ENCODE data around the gene SLC2A6.
A peak's percentile ranks its signal among the peaks of the same experiment; 100 is the strongest.

SLC2A6 gene

GRCh38 chr9:133478851-133479711 is at the start of gene SLC2A6:
SLC2A6 (minus strand) TSS chr9:133479099; CDS start chr9:133479059, 40 bp downstream.
- DNase-seq: peak; percentile 39

GRCh38 chr9:133528001-133528875 is 49.3 kb upstream of the SLC2A6 start:
- DNase-seq: no peak

GRCh38 chr9:133527444-133527920 is 48.6 kb upstream of the SLC2A6 start:
- DNase-seq: no peak

- DNase-seq: no peak
Observed at GRCh38 chr9:133526721-133527321, 47.9 kb upstream of the SLC2A6 start.

GRCh38 chr9:133525677-133526076 is 46.8 kb upstream of the SLC2A6 start:
- no peak for DNase-seq

GRCh38 chr9:133524679-133525228 is 45.9 kb upstream of the SLC2A6 start, which contains the start of gene MYMK:
MYMK (minus strand) TSS chr9:133524959; CDS start chr9:133524844, 115 bp downstream.
- DNase-seq: no peak

- DNase-seq: no peak
Observed at GRCh38 chr9:133524146-133524545, 45.2 kb upstream of the SLC2A6 start.

- DNase-seq: no peak
Observed at GRCh38 chr9:133523106-133523505, 44.2 kb upstream of the SLC2A6 start.

GRCh38 chr9:133522073-133522910 is 43.4 kb upstream of the SLC2A6 start:
- no peak for DNase-seq

GRCh38 chr9:133521122-133522072 is 42.5 kb upstream of the SLC2A6 start:
- DNase-seq: no peak

- no peak for DNase-seq
Observed at GRCh38 chr9:133520121-133520835, 41.4 kb upstream of the SLC2A6 start.

GRCh38 chr9:133519693-133520092 is 40.8 kb upstream of the SLC2A6 start:
- no peak for DNase-seq

- no peak for DNase-seq
Observed at GRCh38 chr9:133518706-133519449, 40.0 kb upstream of the SLC2A6 start.

GRCh38 chr9:133518200-133518599 is 39.3 kb upstream of the SLC2A6 start:
- DNase-seq: no peak

GRCh38 chr9:133517711-133518110 is 38.8 kb upstream of the SLC2A6 start:
- DNase-seq: no peak

GRCh38 chr9:133516961-133517350 is 38.1 kb upstream of the SLC2A6 start:
- no peak for DNase-seq

- no peak for DNase-seq
Observed at GRCh38 chr9:133516256-133516960, 37.5 kb upstream of the SLC2A6 start.

- no peak for DNase-seq
Observed at GRCh38 chr9:133515615-133516255, 36.8 kb upstream of the SLC2A6 start.
